Skeletal muscle cell (primary cell): ENCODE measurements around the gene KHDC1L.
"Not testable (repeated sequence)": the region's sequence is repeated elsewhere in the genome, so short reads cannot be mapped to it uniquely, and the experiment has no call there.

Experiments
- DNase-seq: peaks from one replicate; pipeline ENCODE4 v3.0.0-alpha.2; 2010; ENCODE audit warnings: low read depth
- H3K4me3 ChIP-seq: 2 replicates; pipeline ENCODE4 v1.5.1; 2011; ENCODE audit warnings: low read depth, mild to moderate bottlenecking, control low read depth, low read length, moderate library complexity

KHDC1L gene

DNA sequence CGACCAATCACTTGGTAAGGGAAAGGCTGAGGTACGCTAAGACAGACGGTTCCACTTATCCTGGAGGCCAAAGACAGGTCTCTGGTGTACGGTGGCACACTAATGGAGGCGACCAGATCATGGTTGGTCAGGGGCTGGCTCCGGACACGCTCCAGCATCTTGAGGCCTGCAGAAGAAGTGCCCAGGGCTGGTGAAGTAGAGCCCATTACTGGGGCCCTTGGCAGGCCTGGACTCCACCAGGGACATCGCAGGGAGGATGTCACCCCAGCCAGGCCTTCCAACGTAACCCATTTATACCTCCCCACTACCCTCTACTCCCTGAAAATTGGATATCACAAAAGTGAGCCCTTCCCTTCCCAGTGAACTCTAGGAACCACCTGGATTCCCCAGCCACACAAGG lies 16.2 kb downstream of the KHDC1L start:
- DNase-seq = no peak

DNA sequence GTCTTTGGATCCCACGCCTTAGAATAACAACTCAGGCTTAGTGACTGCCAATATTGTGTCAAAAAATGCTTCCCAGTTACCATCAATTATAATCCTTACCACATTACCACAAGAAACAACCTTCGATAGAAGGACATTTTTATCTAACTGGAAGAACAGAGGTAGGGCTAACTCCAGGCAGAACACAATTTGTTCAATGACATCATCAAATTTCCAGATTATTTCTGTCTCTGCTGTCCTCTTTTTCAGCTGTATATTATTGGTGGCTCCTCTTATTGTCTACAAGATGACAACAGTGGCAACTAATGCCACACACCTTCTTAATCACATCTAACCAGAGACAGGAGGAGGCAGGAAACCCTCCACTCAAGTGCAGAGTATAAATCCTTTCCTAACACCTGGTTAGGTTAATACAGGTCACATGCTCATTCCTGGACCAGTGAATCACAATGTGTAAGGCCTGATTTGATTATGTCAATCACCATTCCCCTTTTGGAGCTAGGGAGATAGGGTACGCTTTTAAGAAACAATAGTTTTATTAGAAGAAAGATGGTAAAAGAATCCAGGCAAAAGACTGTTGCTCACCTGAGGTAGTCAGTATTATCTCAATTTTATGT lies 18.0 kb downstream of the KHDC1L start:
- no peak for DNase-seq

More for the DNA sequence above, 16.2 kb downstream of the KHDC1L start:
- H3K4me3 ChIP-seq = no peak overlapping the region

DNA sequence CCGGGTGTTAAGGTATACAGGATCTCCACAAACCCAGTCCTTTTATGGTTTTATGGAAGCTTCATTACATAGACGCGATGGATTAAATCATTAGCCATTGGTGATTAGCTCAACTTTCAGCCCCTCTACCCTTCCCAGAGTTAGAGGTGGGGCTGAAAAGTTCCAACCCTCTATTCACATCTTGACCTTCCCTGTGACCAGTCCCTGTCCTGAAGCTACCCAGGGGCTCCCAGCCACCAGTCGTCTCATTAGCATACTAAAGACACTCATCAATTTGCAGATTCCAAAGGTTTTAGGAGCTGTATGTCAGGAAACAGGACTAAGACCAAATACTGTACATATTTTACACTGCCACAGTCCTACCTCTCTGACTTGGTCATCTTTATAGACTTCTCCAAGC lies 21.0 kb downstream of the KHDC1L start:
- no peak for DNase-seq
- H3K4me3 ChIP-seq = no peak overlapping the region

More for the DNA sequence above, 18.0 kb downstream of the KHDC1L start:
- no peak overlapping the region for H3K4me3 ChIP-seq

- H3K4me3 ChIP-seq = no peak overlapping the region
- DNase-seq = no peak
Measured at GRCh38 chr6:73203098-73203497, 22.2 kb downstream of the KHDC1L start.

- DNase-seq = no peak
- H3K4me3 ChIP-seq = no peak overlapping the region
Measured at GRCh38 chr6:73200735-73201134, 24.6 kb downstream of the KHDC1L start.

- no peak overlapping the region for H3K4me3 ChIP-seq
- DNase-seq = no peak
Measured at GRCh38 chr6:73200247-73200646, 25.0 kb downstream of the KHDC1L start.

GRCh38 chr6:73194744-73195143 lies 30.6 kb downstream of the KHDC1L start:
- no peak overlapping the region for H3K4me3 ChIP-seq
- DNase-seq = no peak

DNA sequence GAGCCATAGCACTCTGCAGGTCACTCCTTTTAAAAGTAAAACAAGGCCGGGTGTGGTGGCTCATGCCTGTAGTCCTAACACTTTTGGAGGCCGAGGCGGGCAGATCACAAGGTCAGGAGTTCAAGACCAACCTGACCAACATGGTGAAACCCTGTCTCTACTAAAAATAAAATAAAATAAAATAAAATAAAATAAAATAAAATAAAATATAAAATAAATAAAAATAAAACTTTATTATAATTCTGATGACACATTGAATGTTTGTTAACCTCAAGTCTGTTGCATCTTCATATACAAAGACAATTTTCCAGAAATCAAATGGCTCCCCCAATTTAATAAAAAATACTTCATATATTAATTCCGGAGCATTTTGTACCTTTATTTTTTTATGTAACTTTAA lies 32.0 kb downstream of the KHDC1L start:
- not testable (repeated sequence) for DNase-seq, H3K4me3 ChIP-seq

DNA sequence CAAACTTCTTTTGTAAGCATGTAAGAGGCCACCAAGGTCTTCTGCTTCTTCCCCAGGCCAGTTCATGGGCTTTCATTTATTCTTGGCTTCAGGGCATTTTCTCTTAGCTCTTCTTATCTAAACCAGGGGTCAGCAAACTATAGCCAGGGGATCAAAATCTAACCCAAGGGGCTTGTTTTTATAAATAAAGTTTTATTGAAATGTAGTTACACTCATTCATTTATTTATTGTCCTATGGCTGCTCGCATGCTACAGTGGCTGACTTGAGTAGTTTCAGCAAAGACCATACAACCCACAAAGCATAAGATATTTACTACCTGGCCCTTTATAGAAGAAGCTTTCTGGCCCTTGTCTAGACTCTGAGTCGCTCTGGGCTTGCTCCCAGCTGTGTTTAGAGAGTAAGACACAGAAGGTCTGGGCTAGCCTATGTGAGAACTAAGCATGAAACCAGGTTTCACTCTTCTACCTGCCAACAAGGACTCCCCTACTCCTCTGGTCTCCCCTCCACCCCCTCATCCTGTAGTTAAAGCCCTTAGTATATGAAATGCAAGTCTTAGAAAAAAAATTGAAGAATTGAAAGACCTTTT lies 43.2 kb downstream of the KHDC1L start:
- no peak for DNase-seq
- H3K4me3 ChIP-seq = no peak overlapping the region

- DNase-seq = peak; percentile 36
- peak overlapping the region; percentile 36 for H3K4me3 ChIP-seq
Measured at GRCh38 chr6:73180763-73181619, 44.3 kb downstream of the KHDC1L start.

- DNase-seq = no peak
- H3K4me3 ChIP-seq = peak overlapping the region; percentile 36
Measured at GRCh38 chr6:73180076-73180738, 45.1 kb downstream of the KHDC1L start.

GRCh38 chr6:73177221-73177944 lies 47.9 kb downstream of the KHDC1L start:
- DNase-seq = no peak
- no peak overlapping the region for H3K4me3 ChIP-seq

DNA sequence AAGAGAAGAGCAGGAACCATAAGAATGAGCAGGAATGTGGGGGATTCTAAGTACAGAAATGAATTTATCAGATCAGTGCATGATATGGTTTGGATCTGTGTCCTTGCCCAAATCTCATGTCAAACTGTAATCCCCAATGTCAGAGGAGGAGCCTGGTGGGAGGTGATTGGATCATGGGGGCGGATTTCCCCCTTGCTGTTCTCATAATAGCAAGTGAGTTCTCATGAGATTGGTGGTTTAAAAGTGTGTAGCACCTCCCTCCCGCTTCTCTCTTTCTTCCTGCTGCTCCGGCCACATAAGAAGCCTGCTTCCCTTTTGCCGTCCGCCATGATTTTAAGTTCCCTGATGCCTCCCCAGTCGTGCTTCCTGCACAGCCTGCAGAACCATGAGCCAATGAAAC lies 49.2 kb downstream of the KHDC1L start:
- no peak overlapping the region for H3K4me3 ChIP-seq
- no peak for DNase-seq

- no peak for DNase-seq
- H3K4me3 ChIP-seq = no peak overlapping the region
Measured at GRCh38 chr6:73174646-73175045, 50.6 kb downstream of the KHDC1L start.
